Stimulated activated CD8-positive, alpha-beta memory T cell treated with anti-CD3 and anti-CD28 coated beads, Interleukin-4, amount 100 ng/mL, for 24 hours (primary cell): ENCODE results near the gene TEP1.
A peak's percentile ranks its signal among the peaks of the same experiment; 100 is the strongest.
"Not testable (repeated sequence)": the region's sequence is repeated elsewhere in the genome, so short reads cannot be mapped to it uniquely, and the experiment has no call there.

Source experiments
- DNase-seq: peaks from one replicate; pipeline ENCODE4 v3.0.0-alpha.2; 2020; ENCODE audit warnings: low read depth

Gene TEP1

DNA sequence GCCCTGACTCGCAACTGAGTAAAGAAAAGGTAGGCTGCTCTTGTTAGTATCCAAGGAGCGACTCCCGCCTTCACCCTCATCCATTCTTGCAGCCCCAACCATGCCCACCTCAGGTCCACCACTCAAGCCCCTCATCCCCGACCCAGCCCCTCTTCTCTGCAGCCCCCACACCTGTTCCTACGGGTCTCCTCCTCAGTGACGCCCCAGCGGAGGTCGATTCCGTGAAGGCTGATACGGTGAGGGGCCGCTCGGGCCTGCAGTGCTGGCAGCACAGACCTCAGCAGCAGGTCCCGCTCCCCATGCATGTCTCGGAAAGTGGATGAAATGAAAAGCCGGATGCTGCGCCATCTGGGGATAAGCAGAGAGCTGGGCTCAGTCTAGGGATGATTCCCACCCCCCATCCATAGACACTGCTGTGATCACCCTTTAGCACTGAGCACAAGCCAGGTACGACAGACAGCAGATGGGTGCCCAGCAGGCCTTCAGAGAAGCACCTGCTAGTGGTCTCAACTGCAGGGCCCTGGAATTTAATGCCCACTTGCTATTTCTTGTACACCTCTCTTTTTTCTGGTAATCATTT lies 26.9 kb downstream of the TEP1 start:
- no peak for DNase-seq

DNA sequence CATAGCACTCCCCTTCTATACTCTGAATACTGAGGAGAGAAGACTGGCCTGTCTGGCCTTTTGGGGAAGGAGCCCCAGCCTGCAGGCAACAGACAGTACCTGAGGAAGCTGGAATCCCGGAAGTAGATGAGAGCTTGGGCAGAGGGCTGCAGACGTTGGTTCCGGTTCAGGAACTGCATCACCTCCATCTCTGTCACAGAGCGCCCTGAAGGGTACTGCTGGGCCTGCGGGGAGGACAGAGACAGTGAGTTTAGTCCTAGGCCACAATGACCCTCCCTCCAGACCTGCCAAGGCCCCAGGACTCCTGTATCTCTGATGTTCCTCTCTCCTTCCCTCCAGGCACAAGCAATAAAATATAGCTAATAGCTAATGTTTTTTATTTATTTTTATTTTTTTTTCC lies 28.4 kb downstream of the TEP1 start:
- no peak for DNase-seq

DNA sequence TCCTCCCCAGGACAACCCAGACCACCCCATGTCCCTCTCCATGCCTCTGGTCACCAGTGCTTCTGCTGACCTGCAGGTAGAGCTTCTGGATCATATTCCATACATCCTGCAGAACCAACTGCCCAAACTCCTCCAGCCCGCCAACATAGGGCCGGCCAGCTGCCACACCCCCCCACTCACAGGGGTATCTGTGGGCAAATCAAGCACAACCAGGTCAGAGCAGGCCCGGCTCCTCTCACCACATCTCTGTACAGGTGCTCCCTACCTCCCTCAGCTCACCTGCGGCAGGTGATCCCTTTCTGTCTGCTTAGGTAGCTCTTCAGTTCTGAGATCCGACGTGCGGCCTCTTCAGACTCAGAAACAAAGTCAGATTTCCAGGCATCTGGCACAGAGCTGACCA lies 29.0 kb downstream of the TEP1 start:
- DNase-seq, result no peak

DNA sequence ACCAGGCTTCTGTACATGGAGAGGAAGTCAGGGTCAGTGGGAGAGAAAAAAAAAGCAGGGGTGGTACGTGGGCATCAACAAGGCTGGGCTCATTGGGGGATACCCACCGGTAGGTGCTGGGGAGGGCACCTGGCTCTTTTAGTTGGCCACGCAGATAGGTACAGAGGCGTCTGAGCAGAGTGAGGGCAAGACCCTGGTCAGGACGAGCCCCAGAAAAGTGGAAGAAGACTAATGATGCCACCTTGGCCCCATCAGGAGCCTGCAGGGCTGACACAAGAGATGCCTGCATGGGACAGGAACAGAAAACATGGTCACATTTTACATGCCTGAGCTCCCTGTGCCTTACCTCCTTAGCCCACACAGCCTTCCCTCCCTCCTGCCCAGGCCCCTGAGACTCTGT lies 29.7 kb downstream of the TEP1 start:
- no peak for DNase-seq

DNA sequence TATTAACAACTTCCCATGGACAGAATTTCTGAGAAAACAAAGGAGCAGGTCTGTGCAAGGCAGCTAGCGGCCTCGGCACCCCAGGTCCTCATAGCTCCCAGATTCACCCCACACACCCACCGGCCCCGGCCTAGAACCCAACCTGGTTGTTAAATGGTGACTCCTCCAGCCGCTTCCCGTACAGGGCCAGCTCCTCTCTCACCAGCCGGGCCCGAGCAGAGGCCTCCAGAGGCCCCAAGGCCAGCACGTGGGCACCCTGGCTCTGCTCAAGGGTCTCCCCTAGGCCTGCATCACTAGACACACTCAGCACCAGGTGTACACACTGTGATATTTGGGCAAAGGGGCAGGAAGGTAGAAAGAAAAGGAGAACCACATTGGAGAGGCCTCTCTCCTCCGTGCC lies 30.3 kb downstream of the TEP1 start:
- DNase-seq, result no peak

DNA sequence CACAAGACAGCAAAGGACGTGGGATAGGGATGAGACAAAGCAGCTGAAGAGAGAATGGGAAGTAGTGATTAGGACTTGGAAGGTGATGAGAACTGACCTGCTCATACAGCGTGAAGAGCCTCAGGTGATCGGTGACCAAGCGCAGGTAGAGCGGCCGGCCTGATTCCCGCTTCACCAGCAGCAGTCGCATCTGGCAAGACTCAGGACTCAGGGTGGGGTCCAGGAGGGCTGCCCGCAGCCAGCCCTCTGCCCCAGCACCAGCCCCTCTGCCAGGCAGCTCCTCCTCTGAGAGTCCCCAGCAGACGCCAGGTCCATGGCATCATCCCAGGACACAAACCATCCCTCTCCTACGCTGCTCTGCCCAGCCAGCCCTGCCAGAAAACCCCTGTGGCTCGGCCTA lies 30.8 kb downstream of the TEP1 start:
- no peak for DNase-seq

DNA sequence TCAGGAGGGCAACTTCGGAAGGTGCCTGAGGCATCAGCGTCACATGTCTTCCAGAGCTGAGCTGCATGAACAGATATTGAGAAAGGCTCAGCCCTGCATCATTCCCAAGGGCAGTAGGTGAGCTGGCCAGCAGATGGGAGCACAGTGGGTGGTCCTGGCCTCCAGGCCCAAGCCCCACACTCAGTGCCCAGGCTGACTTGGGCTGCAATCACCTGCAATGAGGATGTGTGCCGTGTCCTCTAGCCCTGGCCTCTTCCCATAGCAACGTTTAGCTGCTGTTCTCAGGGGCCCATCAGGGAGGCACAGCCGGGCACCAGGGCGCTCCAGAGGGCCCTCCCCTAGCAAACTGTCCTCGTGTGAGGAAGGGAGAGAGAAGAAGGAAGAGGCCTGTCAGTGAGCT lies 32.0 kb downstream of the TEP1 start:
- no peak for DNase-seq

DNA sequence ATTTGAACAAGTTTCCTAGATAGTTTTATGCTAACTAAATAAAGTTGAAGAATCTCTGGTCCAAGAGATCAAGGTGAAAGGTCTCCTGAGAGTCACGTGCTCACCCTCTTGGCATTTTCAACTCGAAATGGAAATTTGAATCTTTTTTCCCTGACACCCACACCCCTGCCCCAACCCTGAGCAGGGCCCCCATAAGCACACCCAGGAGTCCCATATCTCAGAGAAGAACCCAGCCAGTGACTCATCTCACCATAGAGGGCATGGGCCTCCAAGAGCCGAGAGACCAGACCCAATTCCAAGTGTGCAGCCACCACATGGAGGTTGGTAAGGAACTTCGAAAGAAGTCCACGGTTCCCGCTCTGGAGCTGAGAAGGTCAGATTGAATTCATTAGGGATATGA lies 32.6 kb downstream of the TEP1 start:
- no peak for DNase-seq

DNA sequence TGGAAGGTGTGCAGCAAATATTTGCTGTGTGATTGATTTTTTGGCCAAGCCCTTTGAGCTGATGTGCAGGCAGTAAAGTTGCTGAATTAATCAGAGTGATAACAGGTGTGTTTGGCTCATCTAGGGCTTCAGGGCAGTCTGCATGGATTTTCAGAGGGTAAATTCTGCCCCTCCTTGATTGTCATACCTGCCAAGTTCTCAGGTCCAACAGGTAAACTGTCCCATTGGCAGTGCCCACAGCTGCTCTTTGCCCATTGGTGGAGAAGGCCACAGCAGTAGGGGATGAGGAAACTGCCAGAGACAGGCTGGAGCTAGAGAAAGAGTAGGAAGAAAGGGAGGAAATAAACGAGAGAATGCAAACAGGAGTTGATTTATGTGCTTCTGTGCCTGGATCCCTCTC lies 33.6 kb downstream of the TEP1 start:
- no peak for DNase-seq

DNA sequence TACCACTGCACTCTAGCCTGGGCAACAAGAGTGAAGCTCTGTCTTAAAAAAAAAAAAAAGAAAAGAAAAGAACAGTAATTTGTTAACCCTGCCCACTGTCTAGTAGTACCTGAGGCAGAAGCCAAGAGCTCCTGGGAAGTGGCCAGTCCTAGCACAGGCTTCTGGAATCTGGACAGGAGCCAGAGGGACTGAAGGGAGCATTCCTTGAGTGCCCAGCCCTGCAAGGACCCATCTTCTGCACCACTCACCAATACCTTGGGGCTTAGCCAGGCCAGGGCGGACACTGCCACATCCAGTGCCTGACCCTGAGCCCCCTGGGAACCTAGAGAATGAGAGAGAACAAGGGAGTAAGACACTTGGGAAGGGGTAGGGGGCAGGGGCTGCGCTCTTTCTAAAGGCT lies 36.1 kb downstream of the TEP1 start:
- no peak for DNase-seq

DNA sequence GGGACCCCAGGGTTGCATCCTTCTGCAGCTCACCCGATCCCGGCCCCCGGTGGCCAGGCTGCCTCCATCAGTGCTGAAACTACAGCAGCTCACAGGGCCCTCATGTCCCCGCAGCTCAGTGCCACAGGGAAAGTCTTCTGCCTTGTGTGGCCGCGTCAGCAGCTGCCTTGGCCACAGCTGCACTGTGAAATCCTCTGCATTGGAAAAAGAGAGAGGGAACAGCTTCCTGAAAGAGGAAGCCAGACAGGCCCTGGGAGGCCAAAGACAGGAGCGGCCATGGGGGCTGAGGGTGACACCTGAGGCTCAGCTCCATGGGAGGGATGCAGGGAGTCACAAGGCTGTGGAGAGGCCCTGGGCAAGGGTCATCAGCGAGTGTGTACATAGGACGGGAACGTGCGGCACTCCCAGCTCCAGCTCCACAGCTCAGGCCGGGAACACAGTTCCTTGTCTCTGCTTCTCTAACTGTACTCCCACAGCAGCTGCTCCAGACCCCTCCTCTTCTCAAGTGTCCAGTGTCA lies 37.2 kb downstream of the TEP1 start:
- DNase-seq, result no peak

DNA sequence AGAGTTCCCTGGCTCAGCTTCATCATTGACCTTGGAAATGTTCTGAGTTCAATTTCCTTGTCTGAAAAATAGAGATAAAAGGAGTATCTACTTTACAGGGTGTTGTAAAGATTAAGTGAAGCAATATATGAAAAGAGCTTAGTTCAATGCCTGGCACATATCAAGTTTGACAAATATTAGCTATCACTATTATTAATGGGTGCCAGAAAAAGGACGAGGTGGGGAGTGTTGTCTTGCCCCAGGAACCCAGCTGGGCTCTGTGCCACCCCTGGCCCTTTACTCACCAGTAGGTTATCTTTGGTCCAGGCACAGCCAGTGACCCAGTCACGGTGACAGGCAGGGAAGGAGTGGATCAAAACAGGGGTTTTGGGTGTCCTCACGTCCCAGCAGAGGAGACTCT lies 37.8 kb downstream of the TEP1 start:
- DNase-seq, result no peak

DNA sequence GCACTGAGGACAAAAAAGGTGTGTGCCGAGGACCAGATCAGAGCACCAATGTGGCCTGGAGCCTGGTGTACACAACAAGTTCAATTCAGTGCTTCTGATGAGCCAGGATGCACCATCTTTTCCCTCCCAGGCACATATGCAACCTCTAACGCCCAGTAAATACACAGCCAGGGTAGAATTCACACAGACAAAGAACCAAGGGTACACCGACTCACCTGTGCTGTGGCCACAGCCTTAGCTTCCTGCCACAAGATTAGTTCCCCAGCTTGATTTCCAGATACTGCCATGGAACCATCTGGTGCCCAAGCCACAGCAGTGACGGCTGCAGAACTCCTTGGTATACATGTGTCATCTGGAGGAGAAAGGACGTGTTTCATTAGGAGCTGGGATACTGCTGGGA lies 40.5 kb downstream of the TEP1 start:
- no peak for DNase-seq

DNA sequence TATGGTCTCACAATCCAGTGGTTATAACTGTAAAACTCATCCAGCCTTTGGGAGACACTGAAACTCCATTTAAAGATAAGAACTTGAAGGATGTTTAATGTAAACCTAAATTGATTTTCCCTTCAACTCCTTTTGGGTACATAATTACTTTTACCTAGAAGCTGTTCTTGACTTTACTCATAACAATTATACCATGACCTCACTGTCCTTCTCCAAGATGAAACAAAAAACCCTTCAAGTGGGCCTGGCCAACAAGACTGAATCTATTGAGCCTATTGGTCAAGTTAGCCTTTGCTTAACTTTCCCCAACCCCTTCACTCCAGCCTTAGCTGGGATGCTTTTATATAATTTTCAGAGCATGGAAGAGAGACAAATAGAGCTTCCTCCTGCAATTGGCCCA lies 47.4 kb downstream of the TEP1 start:
- DNase-seq, result no peak

DNA sequence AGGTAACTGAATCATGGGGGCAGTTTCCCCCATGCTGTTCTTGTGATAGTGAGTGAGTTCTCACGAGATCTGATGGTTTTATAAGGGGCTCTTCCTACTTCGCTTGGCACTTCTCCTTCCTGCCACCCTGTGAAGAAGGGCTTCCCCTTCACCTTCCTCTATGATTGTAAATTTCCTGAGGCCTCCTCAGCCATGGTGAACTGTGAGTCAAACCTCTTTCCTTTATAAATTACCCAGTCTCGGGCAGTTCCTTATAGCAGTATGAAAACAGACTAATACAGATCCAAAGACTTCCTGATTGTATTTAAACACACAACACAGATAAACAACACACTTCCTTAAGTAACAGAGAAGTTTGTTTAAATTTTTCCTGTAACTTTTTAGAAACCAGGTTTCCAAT lies 54.8 kb downstream of the TEP1 start:
- not testable (repeated sequence) for DNase-seq

DNA sequence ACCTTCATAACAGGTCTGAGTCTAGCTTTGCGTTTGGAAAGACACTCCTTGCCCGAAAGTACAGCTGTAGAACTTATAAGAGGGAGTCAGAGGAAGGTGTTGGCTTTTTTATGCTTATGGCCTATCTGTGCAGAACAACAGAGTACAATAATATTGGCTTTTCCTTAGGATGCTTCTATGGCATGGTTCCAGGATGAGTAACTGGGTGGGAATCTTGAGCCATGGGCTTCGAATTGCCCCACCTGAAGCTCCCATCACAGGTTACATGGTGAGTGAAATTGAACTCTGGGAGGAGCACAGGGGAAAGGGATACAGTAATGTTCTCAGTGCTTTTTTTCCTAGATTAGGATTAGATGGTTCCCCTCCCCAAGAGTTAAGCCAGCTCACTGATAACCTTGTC lies 56.9 kb downstream of the TEP1 start:
- DNase-seq, result no peak

DNA sequence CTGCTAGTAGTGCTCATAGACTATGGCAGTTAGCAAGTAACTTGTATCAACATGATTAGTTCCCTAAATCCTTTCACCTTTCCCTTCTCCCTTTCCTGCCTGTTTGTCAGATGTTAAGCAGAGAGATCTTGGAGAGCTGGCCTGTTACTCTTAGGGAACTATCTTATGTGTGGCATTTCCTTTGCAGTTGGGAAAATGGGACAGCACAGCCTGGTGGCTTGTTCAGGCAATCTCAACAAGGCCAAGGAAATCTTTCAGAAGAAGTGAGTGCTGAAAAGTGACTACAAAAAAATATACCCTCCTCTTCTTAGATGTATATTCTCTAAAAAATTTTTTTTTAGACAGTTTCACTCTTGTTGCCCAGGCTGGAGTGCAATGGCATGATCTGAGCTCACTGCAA lies 62.4 kb downstream of the TEP1 start:
- DNase-seq, result no peak

DNA sequence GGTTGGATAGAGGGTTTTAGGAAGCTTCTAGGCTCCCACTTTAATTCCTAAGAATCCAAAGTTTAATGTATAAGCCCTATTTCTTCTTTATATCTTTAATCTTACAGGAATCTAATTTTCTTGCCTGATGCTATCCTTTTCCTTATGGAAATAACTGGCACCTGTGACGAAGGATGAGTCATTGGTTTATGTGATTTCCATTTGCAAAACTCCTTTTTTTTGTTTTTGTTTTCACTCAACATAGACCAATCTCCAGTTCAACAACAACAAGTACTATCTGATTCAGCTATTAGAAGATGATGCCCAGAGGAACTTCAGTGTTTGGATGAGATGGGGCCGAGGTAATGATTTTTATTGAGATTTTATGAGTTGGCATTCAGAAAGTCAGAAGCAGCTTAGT lies 63.0 kb downstream of the TEP1 start:
- no peak for DNase-seq

DNA sequence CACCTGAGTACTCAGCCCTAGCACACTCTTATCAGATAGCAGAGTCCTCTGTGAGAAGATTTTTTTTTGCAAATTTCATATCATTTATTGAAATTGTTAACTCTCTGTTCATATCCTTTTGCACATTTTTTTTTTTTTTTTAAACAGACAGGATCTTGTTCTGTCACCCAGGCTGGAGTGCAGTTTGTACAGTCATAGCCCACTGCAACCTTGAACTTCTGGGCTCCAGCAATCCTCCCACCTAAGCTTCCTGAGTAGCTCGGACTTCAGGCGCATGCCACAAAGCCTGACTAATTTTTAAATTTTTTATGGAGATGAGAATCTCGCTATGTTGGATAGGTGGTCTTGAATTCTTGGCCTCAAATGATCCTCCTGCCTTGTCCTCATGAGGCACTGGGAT lies 65.6 kb downstream of the TEP1 start:
- DNase-seq, result no peak

DNA sequence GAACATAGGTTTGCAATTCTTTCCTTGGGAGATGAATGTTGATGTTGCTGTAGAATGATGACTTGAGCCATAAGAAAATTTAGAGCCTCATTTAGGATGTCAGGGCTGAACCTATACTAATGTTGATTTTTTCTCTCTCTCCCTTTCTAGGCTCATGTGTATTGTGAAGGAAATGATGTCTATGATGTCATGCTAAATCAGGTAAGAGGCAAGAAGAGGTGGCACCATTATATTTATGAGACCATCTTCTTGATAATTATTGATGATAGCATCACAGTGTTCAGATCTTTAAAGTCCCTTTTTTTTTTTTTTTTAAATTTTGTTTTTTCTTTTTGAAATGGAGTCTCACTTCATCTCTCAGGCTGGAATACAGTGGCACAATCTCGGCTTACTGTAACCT lies 66.6 kb downstream of the TEP1 start:
- DNase-seq, result no peak

DNA sequence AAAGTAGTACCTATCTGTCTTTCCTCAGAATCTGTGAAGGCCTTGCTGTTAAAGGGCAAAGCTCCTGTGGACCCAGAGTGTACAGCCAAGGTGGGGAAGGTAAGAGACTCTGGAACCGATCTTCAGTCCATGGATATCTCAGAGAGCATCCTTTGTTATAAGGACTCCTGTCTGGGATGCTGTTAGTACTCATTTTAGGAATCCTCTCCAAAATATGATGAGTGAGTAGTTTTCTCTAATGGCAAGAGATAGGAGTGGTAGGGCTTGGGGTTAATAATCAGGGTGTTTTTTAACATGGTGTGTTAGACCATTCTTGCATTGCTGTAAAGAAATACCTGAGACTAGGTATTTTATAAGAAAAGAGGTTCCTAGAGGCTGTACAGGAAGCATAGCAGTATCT lies 67.9 kb downstream of the TEP1 start:
- no peak for DNase-seq

DNA sequence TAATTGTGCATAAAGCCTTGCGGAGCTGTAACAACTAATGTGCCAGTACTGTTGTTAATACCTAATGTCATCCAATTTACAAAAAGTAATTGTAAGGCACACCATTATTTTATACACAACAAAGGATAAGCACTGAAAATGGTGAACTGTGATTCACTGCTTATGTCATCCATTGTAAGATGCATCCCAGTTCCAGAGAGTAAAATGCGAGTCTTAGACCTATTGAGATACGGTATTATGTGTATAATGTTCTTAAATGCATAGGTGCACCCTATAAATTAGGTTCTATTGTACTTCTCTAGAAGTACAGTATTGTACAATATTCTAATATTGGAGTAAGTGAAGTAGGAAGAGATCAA lies 69.5 kb downstream of the TEP1 start:
- no peak for DNase-seq

DNA sequence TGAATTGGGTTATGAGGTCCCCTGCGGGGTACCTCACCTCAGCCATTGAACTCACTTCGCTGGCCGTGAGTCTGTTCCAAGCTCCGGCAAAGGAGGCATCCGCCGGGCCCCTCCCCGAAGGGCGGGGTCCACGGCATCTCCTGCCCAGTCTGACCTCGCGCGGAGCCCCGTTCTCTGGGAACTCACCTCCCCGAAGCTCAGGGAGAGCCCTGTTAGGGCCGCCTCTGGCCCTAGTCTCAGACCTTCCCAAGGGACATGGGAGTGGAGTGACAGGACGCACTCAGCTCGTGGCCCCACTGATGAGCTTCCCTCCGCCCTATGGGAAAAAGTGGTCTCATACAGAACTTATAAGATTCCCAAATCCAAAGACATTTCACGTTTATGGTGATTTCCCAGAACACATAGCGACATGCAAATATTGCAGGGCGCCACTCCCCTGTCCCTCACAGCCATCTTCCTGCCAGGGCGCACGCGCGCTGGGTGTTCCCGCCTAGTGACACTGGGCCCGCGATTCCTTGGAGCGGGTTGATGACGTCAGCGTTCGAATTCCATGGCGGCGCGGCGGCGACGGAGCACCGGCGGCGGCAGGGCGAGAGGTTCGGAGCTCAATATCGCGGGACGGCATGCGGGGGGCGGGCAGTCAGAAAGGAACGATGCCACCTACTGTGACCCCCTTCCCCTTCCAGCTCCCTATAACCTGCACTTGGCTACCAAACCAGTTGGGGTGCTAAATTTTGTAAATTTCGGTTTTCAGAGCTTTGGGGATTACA lies 70.0 kb downstream of the TEP1 start, which contains the start of gene PARP2:
Gene PARP2, plus strand, starts transcription at position 544 of the 770 bp plus-strand sequence. Its CDS starts 7 bp downstream, at position 551.
- peak; percentile 93 for DNase-seq

DNA sequence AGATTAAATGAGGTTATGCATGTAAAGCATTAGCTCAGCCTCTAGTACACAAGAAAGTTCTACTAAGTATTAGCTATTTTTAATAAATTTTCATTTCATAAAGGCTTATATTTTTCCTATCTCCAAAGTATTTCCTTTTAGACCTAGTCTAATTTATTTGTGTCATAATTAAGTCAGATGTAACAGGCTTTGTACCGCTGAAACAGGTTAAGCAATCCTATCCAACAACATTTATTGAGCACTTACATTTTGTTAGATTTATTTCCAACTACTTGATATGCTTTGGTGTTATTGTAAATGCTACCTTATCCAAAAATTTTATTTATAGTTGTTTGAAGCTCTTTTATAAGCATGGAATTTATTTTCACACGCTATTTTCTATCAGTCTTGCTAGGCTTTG lies 71.7 kb downstream of the TEP1 start:
- DNase-seq, result no peak
